ENCODE measurements around the gene IFT80.
"Not testable (repeated sequence)": the region's sequence is repeated elsewhere in the genome, so short reads cannot be mapped to it uniquely, and the experiment has no call there.

Gene IFT80

DNA sequence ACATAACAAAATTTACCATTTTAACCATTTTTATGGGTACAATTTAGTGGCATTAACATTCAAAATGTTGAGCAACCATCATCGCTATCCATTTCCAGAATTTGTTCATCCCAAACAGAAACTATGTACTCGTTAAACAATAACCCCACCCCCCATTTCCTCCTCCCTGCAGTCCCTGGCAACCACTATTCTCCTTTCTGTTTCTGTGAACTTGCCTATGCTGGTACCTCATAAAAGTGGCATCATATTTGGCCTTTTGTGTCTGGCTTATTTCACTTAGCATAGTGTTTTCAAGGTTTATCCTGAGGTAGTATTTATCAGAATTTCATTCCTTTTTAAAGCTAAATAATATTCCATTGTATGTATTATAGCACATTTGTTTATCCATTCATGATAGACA is 141.4 kb downstream of the IFT80 start:
- DNase-seq = no peak

DNA sequence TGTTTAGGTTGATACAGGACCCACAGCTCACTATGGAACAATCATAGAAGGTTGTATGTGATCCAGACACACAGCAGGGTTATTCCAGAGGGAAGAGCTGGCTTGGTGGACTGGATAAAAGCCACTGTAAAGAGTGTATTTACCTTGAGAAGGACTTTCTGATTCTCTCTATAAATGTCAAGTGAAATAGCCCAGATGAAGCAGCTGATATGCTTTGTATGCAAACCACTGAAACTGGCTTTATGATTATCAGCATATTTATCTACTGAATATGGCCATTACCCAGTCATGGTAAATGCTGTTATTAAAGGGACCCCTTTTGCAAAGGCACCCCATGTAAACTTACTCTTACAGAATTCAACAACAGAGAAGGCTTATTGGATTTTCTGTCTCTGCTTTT is 145.7 kb downstream of the IFT80 start:
- no peak for DNase-seq

DNA sequence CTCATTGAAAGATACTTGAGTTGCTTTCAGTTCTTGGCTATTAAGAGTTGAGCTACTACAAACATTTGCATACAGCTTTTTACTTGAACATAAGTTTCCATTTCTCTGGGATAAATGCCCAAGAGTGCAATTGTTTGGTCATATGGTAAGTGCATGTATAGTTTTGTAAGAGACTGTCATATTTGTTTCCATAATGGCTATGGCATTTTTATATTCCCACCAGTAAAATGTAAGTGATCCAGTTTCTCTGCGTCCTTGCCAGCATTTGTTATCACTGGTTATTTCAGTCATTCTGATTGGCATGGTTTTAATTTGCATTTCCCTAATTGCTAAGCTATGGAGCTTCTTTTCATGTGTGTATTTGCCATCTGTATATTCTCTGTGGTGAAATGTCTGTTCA is 151.3 kb downstream of the IFT80 start:
- no peak for DNase-seq

DNA sequence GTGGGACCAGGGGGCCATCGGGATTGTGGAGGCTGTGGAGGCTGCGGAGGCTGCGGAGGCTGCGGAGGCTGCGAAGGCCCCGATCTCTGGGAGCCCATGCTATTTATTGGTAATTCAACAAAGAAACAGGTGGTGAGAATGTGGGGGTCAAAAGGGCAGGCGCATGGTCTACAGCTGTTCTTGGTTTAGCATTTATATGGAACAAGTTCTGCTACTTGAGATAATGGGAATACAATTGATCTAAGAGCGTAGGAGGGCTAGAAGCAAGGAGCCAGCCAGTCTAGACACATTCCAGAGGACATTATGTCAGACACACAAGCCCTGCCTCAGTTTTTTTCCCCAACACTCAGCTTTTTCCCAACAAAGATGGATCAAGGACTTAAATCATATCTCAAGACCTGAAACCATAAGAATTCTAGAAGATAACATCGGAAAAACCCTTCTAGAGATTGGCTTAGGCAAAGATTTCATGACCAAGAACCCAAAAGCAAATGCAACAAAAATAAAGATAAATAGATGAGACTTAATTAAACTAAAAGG is 153.7 kb downstream of the IFT80 start:
- no peak for DNase-seq

DNA sequence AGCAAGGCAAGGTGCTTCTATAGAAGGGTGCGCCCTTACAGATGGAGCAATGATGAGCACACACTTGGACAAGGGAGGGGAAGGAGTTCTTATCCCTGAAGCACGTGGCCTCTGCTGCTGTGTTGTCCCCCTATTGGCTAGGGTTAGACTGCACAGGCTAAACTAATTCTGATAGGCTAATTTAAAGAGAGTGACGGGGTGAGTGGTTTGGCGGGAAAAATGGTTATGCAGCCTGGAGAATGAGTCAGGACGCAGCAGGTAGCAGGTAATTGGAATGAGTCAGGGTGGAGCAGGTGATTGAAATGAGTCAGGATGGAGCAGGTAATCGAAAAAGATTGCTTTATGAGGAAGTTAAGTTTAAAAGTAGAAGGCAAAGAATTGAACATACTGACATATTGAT is 158.3 kb downstream of the IFT80 start:
- not testable (repeated sequence) for DNase-seq

DNA sequence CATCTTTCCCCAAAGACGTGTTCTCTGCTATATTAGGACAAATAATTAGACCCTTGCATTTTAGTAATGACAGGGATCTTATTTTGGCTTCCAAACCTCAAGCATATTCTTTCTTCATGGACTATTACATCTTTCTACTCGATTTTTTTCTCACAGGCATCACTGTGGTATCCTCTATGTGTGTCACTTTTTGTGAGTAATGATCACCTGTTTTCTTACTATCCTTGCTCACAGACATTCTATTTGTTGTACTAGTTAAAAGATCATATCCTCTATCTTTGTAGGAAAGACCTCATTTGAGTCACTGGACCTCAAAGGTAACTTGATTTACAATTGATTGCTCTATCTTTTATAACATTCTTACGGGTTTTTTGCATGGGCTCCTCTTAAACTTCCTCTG is 167.0 kb downstream of the IFT80 start:
- no peak for DNase-seq

DNA sequence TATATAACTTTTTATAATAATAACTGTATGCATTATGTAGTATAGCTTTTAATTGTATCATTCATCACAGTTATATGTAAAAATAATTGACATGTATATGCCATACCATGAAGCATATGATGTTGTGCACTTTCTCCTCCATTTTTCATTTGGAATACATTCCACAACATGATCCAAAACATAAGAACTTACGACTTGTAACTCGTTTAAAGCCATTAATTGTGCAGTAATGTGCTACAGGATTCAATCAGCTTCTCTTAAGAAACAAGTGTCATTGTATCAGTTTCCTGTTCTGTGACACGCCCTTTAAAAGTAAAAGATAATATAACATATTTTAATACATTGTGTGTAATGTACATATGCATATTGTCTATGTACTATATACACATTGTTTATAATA is 171.6 kb downstream of the IFT80 start:
- no peak for DNase-seq

DNA sequence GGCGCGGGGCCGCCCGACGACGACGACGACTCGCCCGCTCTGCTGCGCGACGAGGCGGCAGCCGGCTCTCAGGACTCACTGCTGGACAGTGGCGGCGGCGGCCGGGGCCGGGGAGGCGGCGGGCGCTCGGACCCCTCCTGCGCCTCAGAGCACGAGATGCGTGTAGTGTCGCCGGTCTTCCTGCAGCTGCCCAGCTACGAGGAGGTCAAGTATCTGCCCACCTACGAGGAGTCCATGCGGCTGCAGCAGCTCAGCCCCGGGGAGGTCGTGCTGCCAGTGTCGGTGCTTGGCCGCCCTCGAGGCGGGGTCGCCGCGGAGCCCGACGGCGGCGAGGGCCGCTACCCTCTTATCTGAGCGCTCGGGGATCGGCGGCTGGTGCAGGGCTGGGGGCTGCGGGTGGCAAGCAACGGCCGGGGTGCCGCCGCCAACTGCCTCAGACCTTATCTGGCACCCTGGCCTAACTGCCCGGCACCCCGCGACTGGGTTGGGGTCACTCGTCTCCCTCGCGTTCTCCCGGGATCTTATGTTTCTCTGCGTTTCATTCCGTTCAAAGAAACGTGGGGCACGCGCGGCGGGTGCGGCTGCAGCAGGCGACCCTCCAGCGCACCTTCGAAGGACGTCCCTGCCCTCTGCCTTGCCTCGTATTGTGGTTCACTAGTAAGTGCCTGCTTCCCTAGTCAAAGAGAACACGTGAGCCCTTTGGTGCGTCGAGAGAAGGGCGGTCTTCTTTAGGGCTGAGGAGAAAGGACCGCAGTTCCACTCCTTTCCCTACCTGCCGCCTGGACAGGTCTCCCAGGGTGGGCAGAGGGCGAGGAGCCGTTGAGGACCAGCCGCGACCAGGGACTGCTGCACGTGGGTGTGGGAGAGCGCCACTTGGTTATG is 172.8 kb downstream of the IFT80 start:
- no peak for DNase-seq

DNA sequence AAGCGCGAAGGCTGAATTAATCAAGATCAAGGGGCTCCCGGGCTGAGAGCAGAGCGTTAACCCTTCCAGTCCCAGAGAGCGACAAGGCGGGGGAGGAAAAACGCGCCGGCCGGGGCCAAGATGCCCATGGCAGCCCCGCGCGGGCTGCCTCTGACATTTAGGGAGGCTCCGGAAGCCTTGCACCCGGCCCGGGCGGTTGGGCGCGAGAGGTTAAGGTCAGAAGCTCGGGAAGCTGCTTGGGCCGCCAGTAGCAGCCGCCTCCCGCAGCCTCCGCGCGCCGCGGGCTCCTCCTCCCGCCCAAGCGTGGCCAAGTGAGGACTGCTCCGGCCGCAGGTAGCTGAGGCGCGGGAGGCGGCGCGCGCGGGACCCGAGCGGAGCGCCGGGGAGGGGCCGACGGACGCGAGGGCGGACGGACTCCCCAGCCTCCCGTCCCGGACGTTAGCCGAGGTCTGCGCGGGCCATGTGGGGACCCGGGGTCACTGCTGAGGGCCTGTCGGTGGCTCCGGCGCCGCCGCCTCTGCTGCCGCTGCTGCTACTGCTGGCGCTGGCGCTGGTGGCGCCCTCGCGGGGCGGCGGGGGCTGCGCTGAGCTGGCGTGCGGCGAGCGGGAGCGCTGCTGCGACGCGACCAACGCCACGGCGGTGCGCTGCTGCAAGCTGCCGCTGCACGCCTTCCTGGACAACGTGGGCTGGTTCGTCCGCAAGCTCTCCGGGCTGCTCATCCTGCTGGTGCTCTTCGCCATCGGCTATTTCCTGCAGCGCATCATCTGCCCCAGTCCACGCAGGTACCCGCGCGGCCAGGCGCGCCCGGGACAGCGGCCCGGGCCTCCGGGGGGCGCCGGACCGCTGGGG is 173.6 kb downstream of the IFT80 start, which contains the start of gene C3orf80:
Gene C3orf80 (plus strand): TSS at position 247 of the 850 bp plus-strand sequence. CDS start 214 bp downstream, at position 461.
- peak; percentile 71 for DNase-seq

DNA sequence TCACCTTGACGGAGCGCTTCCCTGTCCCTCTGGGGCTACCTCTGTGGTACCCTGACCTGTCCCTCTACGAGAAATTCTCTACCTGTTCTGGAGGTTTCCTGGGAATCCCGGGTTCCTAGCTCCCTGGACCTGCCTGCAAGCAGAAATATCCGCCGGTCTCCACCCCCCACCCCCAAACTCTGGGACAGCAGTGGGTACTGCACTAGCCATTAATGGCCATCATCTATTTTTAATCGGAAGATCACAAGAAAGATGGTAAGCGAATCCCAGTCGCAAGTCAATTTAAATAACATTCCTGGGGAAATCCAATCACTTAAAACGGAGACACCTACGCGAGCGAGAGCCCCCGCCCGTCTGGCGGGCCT is 174.2 kb downstream of the IFT80 start:
- DNase-seq = no peak

DNA sequence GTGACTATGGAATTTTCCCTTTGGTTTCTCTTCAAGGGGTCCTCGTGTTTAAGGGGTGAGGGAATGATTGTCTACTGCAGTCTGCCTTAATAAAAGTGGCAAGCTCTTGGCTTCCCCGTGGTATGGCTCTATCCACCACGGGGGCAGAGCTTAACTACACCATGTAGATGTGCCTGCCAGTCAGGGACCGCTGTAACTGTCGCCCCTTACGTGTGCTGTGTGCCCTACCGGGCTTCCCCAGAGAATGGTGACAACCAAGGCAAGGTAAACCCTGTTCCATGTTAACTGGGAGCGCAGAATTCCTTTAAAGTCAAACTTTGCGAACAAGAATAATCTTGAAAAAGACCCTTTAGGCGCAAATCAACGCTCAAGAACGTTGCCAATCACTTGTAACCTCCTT is 174.8 kb downstream of the IFT80 start:
- no peak for DNase-seq

DNA sequence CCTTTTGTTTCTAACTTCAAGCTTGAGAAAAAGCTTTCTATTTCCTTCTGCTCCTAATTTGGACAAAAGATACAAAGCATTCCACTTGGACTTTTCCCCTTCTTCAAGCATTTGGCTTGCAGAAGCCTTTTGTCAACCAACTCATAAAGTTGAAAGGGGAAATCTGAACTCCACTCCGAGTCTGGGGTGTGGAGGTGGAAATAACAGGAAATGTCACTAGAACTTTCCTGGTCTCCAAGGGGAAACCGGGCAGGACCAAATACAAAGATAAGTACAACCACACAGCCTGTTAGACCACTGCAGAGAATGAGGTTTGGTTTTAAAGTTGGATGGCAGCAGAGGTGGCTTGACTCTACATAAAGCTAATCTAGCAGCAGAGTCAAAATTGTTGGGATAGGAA is 178.0 kb downstream of the IFT80 start:
- DNase-seq = no peak

DNA sequence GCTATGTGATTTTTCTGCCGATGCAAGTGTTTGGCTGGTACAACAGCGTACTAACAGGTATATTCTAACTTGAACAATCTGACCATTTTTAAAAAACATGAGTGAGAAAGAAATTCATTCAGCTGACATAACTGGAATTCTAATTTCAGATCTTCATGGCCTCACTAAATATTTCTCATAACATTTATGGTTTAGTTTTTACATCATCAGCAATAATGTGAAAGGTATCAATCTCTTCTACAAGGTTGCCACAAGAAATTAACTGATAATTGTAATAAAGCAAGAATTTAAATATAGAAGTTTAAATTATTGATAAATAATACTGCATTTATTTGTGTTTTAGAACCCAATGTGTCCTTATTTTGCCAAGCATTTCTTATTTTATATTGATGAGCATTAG is 179.0 kb downstream of the IFT80 start:
- DNase-seq = no peak

DNA sequence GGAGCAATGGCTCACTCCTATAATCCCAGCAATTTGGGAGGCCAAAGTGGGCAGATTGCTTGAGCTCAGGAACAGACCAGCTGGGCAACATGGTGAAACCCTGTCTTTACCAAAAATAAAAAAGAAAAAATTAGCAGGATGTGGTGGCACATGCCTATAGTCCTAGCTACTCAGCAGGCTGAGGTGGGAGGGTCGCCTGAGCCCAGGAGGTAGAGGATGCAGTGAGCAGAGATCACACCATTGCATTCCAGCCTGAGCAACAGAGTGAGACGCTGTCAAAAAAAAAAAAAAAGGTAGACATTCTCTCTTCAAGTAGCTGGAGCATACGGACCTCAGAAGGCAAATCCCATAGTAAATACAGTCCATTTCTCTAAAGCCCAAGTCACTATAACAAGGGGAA is 180.9 kb downstream of the IFT80 start:
- no peak for DNase-seq

DNA sequence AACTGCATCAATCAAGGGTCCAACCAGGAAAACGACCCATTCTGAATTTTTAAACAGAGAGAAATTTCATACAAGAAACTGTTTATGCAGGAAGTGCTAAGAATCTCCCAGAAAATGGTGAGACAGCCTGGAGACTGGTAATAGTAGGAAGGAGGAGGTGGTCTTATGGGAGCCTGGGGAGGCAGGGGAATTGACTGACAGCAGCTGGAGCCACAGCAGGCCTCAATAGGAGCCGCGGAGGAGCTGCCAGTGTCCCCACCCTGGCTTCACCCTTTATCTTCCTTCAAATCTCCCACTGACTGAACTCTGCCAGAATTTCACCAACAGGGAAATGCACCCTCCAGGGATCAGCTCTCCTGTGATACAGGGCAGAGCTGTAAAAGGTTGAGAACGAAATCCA is 181.3 kb downstream of the IFT80 start:
- no peak for DNase-seq

DNA sequence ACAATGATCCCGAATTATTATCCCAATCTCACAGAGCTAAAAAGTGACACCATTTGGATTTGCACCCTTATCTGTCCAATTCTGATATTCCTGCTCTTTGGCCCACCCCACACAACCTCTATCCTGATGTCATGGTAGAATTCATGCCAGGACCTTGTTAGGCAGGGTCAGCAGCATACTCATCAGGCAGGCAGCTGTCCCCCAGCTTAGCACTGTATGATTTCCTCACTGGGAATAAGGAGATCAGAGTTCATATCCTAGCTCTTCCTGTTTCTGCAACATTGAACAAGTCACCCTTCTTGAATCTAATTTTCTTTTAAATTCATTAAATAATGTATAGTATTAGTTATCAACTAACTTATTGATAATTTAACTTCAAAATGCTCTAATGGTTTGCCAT is 185.8 kb downstream of the IFT80 start:
- DNase-seq = no peak

DNA sequence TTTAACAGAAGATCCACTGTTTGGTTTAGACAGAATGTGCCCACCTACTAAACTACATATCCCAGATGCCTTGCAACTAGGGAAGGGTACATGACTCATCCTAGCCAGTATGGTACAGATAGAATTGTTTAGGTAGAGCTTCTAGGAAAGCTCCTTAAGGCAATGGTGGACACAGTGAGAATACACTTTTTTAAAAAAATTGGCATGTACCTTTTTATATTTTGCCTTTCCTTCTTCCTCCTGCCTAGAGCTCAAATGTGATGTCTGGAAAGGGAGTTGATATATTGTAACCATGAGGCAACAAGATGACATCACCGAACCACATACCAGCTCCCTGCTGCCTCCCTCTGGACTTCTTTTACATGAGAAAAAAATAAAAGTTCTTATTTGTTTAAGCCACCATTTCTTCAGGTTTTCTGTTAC is 188.2 kb downstream of the IFT80 start:
- DNase-seq = no peak

DNA sequence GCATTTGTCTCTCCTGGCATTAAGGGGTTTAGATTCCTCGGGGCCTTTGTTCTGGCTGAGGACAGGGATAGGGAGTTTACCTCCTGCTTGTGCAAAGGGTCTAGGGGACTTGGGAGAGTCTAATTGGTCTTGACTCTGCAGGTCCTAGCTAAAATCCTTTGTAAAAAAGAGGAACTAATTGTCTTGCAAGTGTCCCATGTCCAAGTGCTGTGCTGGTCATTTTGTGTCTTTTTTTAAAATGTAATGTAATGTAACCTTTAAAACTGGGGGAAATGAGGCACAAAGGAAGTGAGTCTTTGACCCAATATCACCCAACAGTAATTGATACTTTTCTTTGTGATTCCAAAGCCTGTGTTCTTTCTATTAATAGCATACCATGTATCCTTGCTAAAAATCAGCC is 188.7 kb downstream of the IFT80 start:
- no peak for DNase-seq

All from right forelimb (tissue), 1 donor.